ENCODE results near the gene SMOC2. TPM values are rescaled to one million over a fixed set of nuclear protein-coding genes. Genes with fewer than 3 reads are reported as not detected.

The SMOC2 gene
- polyA plus RNA-seq, 2 of the 4 experiments (the other 2 are of a cell fraction) = not detected

GRCh38 chr6:168607272-168608112 lies 166.5 kb downstream of the SMOC2 start:
- POLR2A ChIA-PET = no interaction called here
- Histone ChIP-seq H3K27ac (no peak overlapping the region), H3K9me3 (no peaks in the 10 kb centered on the region), H3K4me2 (no peak overlapping the region), H3K4me1 (no peaks in the 10 kb centered on the region), H3K4me3 (no peak overlapping the region)
- no peak for DNase-seq (ENCODE audit: low read depth in 1 of 2, low spot score in 1 of 2)
- TF ChIP-seq KDM5A (IDR thresholded peaks at IDR 0.05) (no peak), CHD4 (IDR thresholded peaks at IDR 0.05; ENCODE audit: borderline replicate concordance) (no peak), ZNF302 (CRISPR knock-in tag; IDR thresholded peaks at IDR 0.05) (no peak), TP53 (CRISPR knock-in tag; IDR thresholded peaks at IDR 0.05) (no peak), BHLHE40 (IDR thresholded peaks at IDR 0.05; ENCODE audit: low read depth, low read length) (no peak), RFX5 (IDR thresholded peaks at IDR 0.05) (no peak), FOSL2 (IDR thresholded peaks at IDR 0.05) (no peak), FOSL2 (CRISPR knock-in tag; IDR thresholded peaks at IDR 0.05) (no peak), JUN (IDR thresholded peaks at IDR 0.05) (no peak), PBX3 (IDR thresholded peaks at IDR 0.05) (no peak), ZFP36 (IDR thresholded peaks at IDR 0.05; ENCODE audit: borderline replicate concordance, partially characterized antibody) (no peak)
- CTCF ChIA-PET = no interaction called here
- ATAC-seq = no peak
- FAIRE-seq = no peak
- 35% methylated on average over 12 of the region's 15 CpGs for WGBS (ENCODE audit: missing lambda C conversion rate)

- CTCF ChIA-PET = no interaction called here
- ATAC-seq (no peak), FAIRE-seq (no peak)
Observed at GRCh38 chr6:168608113-168608400, 167.1 kb downstream of the SMOC2 start.

GRCh38 chr6:168609026-168609685 lies 168.2 kb downstream of the SMOC2 start:
- Histone ChIP-seq H3K4me1 (no peaks in the 10 kb centered on the region), H3K27ac (no peak overlapping the region), H3K4me2 (no peak overlapping the region), H3K4me3 (no peak overlapping the region), H3K9me3 (no peaks in the 10 kb centered on the region)
- ChIA-PET POLR2A (no interaction called here), CTCF (no interaction called here)
- no peak for FAIRE-seq
- no peak for DNase-seq (ENCODE audit: low read depth in 1 of 2, low spot score in 1 of 2)
- ATAC-seq = no peak
- WGBS (ENCODE audit: missing lambda C conversion rate) = 38% methylated on average over 13 of the region's 13 CpGs
- TF ChIP-seq BHLHE40 (IDR thresholded peaks at IDR 0.05; ENCODE audit: low read depth, low read length) (no peak), NR3C1 (IDR thresholded peaks at IDR 0.05) (no peak), GATA3 (IDR thresholded peaks at IDR 0.05; ENCODE audit: borderline replicate concordance) (no peak), FOSB (CRISPR knock-in tag; IDR thresholded peaks at IDR 0.05) (no peak)

More at GRCh38 chr6:168608113-168608400, 167.1 kb downstream of the SMOC2 start:
- H3K9me3 ChIP-seq = no peaks in the 10 kb centered on the region
- no peak for TF ChIP-seq FOSB (CRISPR knock-in tag; IDR thresholded peaks at IDR 0.05)
- TF ChIP-seq HEYL (CRISPR knock-in tag; IDR thresholded peaks at IDR 0.05) = no peak
- no peak for TF ChIP-seq ZFP36 (IDR thresholded peaks at IDR 0.05; ENCODE audit: borderline replicate concordance, partially characterized antibody)
- no peak for TF ChIP-seq EHF (CRISPR knock-in tag; IDR thresholded peaks at IDR 0.05)
- no peak for TF ChIP-seq RARB (CRISPR knock-in tag; IDR thresholded peaks at IDR 0.05)
- no peak for TF ChIP-seq CBX8 (IDR thresholded peaks at IDR 0.05)
- no peak for TF ChIP-seq POLR2A (IDR thresholded peaks at IDR 0.05; ENCODE audit: low read length)
- TF ChIP-seq RAD21 (conservative IDR thresholded peaks at IDR 0.05 in 1 of 2, IDR thresholded peaks at IDR 0.05 in 1 of 2) = no peak
- no peak for TF ChIP-seq ZNF302 (CRISPR knock-in tag; IDR thresholded peaks at IDR 0.05)
- TF ChIP-seq JUN (IDR thresholded peaks at IDR 0.05) = no peak
- no peak for TF ChIP-seq HOXB13 (CRISPR knock-in tag; IDR thresholded peaks at IDR 0.05; ENCODE audit: low read depth)
- TF ChIP-seq EP300 (IDR thresholded peaks at IDR 0.05) = no peak
- TF ChIP-seq SREBF2 (IDR thresholded peaks at IDR 0.05) = no peak
- no peak for TF ChIP-seq RCOR1 (IDR thresholded peaks at IDR 0.05; ENCODE audit: low read depth, low read length)
- no peak for TF ChIP-seq SMC3 (IDR thresholded peaks at IDR 0.05)
- no peak for TF ChIP-seq NPAS2 (CRISPR knock-in tag; IDR thresholded peaks at IDR 0.05; ENCODE audit: borderline replicate concordance)
- TF ChIP-seq ESRRA (IDR thresholded peaks at IDR 0.05; ENCODE audit: borderline replicate concordance, low read length) = no peak
- POLR2A ChIA-PET = no interaction called here
- H3K27ac ChIP-seq = no peak overlapping the region
- no peak overlapping the region for H3K4me2 ChIP-seq
- H3K4me3 ChIP-seq = no peak overlapping the region
- no peaks in the 10 kb centered on the region for H3K4me1 ChIP-seq
- no peak for DNase-seq (ENCODE audit: low read depth in 1 of 2, low spot score in 1 of 2)
- 25% methylated on average over 1 of the region's 11 CpGs for WGBS (ENCODE audit: missing lambda C conversion rate)

Measured in A549 (cell line).